Upper lobe of right lung (tissue), 1 donor: Measurements from ENCODE around the gene PTPRM. TPM values are rescaled to one million over a fixed set of nuclear protein-coding genes. Genes with fewer than 3 reads are reported as not detected.

Experiments
- ATAC-seq: fragments of 200-7000 bp; cut with Tn5 transposase; one replicate; pipeline ENCODE4 v1.9.1; 2020; ENCODE audit warnings: mild to moderate bottlenecking, moderate library complexity
- DNase-seq: peaks from one replicate; pipeline ENCODE4 v3.0.0-alpha.2; 2020
- H3K27ac ChIP-seq: fragments of 200-600 bp; one replicate; pipeline ENCODE4 v1.8.0; 2022
- H3K27me3 ChIP-seq: fragments of 200-600 bp; one replicate; pipeline ENCODE4 v1.8.0; 2022; ENCODE audit warnings: mild to moderate bottlenecking
- H3K36me3 ChIP-seq: fragments of 200-600 bp; one replicate; pipeline ENCODE4 v1.8.0; 2022
- H3K4me1 ChIP-seq: fragments of 200-600 bp; one replicate; pipeline ENCODE4 v1.8.0; 2022
- H3K4me3 ChIP-seq: fragments of 200-600 bp; one replicate; pipeline ENCODE4 v1.8.0; 2022; ENCODE audit warnings: mild to moderate bottlenecking
- H3K9me3 ChIP-seq: fragments of 200-600 bp; one replicate; pipeline ENCODE4 v1.8.0; 2022
- intact Hi-C: fragments of 100-400 bp; cut with DNase I; formaldehyde crosslinking; loops from one replicate; pipeline ENCODE4 v1.11.0; 2022
- total RNA-seq: library from RNA; stranded (reverse); fragmentation: NEBNext Ultra II Directional; extraction: Animal tissue kit (Norgen Biotek cat#: 25700); gene quantifications from one replicate; pipeline ENCODE4 v1.2.1, GENCODE V29; 2021
- TF ChIP-seq, protein P1 (sequence below): fragments of 200-600 bp; IDR thresholded peaks from one replicate; pipeline ENCODE4 v1.8.0; 2022; ENCODE audit warnings: antibody characterized with exemption
- donor health status: DM: no; HTN: yes; CAD: no; lungs with severe emphysema.

The PTPRM gene
- total RNA-seq, 1 donor from 2014 or later = 99.3 TPM

DNA sequence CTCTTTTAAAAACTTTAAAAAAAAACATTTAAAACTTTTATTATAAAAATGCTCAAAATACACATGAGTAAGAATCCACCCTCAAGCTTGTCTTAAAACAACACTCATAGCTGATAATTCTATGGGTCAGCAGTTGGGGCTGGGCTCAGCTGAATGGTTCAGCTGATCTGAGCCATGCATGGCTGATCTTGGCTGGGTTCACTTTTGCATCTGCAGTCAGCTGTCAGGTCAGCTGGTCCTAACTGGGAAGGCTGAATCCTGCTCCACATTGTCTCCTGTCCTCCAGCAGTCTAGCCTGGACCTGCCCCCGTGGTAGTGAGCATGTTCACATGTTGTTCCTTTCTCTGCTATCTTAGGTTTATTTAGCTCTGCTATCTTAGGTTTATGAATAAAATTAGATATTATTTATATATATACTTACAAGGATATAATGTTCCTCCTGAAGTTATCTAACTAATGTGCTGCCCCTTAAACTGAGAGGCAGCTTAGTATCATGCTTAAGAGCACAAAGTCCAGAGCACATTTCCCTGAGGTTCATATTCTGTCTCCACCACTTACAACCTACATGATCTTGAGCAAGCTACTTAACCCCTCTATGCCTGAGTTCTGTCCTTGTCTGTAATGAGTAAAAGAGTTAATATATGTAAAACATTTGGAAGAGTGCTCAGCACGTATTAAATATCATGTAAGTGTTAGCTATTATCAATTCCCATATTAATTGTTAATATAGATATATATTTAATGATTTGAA, 309.4 kb downstream of the PTPRM start:
- Histone ChIP-seq H3K36me3 (no peaks in the 10 kb centered on the region), H3K4me1 (peaks cover 6% of the 10 kb centered on the region), H3K4me3 (no peak overlapping the region), H3K27me3 (no peaks in the 10 kb centered on the region), H3K27ac (no peak overlapping the region), H3K9me3 (no peaks in the 10 kb centered on the region)
- intact Hi-C loops = no loop called here
- no peak for DNase-seq
- ATAC-seq = no peak
- TF ChIP-seq, protein P1, sequence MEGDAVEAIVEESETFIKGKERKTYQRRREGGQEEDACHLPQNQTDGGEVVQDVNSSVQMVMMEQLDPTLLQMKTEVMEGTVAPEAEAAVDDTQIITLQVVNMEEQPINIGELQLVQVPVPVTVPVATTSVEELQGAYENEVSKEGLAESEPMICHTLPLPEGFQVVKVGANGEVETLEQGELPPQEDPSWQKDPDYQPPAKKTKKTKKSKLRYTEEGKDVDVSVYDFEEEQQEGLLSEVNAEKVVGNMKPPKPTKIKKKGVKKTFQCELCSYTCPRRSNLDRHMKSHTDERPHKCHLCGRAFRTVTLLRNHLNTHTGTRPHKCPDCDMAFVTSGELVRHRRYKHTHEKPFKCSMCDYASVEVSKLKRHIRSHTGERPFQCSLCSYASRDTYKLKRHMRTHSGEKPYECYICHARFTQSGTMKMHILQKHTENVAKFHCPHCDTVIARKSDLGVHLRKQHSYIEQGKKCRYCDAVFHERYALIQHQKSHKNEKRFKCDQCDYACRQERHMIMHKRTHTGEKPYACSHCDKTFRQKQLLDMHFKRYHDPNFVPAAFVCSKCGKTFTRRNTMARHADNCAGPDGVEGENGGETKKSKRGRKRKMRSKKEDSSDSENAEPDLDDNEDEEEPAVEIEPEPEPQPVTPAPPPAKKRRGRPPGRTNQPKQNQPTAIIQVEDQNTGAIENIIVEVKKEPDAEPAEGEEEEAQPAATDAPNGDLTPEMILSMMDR = no peak

DNA sequence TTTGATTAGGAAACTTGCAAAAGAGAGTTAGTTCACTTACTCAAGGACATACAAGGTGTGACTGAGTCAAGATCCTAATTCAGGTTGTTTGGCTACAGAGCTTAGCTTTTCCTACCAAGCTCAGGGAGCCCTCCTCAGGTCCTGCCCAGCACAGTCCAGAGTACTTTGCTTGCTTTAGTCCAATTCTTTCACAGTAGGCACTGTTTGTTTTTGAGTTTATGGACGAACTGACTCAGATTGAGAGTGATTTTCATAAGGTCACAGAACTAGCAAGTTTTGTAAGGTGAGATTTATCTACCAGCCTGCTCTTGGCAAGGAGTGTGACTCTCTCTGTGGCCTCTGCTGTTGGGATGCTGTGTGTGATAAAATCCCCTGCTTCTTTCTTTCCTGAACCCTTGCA, 310.5 kb downstream of the PTPRM start:
- Histone ChIP-seq H3K27ac (peak overlapping the region; percentile 9), H3K4me1 (no peaks in the 10 kb centered on the region), H3K9me3 (no peaks in the 10 kb centered on the region), H3K27me3 (no peaks in the 10 kb centered on the region), H3K36me3 (no peaks in the 10 kb centered on the region), H3K4me3 (no peak overlapping the region)
- DNase-seq (no peak), ATAC-seq (peak; percentile 86)
- TF ChIP-seq, protein P1 = no peak
- intact Hi-C loops = no loop called here

DNA sequence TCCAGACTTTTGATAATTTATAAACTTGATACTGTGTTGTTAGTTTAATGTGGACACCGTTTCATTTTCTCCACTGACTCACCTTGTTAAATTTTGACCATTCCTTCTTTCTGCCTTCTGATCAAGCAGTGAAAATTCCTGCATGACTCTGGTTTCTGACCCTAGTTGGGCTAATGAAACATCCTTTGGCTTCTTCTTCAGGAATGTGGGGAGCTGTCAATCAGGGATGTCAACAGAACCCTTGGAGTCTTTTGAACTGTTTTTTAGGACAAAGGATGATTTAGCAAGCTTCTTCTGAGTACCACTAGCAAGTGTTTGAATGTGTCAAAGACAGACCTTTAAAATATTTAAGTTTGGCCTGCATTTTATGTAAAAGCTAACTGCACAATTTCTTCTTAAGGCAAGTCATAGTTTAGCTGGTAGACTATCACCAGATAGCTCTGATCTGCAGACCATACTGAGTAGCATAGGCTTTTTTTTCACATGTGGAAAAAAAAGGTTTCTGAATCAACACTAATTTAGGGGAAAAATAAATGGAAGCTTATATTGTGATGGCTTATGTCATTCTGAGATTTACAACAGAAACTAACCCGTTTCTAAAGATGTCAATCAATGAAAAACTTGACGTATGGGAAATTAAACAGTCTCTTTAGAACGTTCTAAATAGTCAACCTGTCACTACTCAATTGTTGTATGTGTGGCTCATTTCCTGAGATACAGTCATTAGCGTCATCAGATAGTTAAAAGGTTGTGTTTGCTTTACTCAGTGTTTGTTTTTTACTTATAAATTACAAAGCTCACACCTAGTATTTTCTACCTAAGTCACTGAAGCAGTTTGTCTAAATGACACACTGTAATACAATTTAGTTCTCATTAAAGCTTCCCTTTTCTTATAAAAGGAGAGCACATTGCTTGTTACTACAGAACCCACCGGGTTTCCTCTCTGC, 311.4 kb downstream of the PTPRM start:
- no peaks in the 10 kb centered on the region for H3K36me3 ChIP-seq
- intact Hi-C loops = no loop called here
- no peaks in the 10 kb centered on the region for H3K9me3 ChIP-seq
- no peaks in the 10 kb centered on the region for H3K27me3 ChIP-seq
- TF ChIP-seq, protein P1 = no peak
- no peak for DNase-seq
- no peaks in the 10 kb centered on the region for H3K4me1 ChIP-seq
- H3K27ac ChIP-seq = peak overlapping the region; percentile 9
- no peak overlapping the region for H3K4me3 ChIP-seq
- no peak for ATAC-seq

DNA sequence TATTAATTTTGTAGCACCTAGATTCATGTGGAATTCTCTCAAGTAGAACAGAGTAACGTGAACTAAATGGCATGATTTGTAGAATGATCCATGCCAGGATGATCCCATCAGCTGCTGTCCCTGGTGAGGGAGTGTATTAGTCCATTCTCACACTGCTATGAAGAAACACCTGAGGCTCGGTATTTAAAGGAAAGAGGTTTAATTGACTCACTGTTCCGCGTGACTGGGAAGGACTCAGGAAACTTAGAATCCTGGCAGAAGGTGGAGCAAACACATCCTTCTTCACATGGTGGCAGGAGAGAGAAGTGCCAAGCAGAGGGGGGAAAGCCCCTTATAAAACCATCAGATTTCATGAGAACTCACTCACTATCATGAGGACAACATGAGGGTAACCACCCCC, 312.6 kb downstream of the PTPRM start:
- Histone ChIP-seq H3K4me1 (no peaks in the 10 kb centered on the region), H3K27ac (no peak overlapping the region), H3K27me3 (no peaks in the 10 kb centered on the region), H3K9me3 (no peaks in the 10 kb centered on the region), H3K4me3 (no peak overlapping the region), H3K36me3 (no peaks in the 10 kb centered on the region)
- TF ChIP-seq, protein P1 = no peak
- no peak for DNase-seq
- intact Hi-C loops = loop anchor here (10.0 kb wide), 1 partner anchor 65 kb away; no protein-coding TSS in a partner anchor
- peak; percentile 24 for ATAC-seq

DNA sequence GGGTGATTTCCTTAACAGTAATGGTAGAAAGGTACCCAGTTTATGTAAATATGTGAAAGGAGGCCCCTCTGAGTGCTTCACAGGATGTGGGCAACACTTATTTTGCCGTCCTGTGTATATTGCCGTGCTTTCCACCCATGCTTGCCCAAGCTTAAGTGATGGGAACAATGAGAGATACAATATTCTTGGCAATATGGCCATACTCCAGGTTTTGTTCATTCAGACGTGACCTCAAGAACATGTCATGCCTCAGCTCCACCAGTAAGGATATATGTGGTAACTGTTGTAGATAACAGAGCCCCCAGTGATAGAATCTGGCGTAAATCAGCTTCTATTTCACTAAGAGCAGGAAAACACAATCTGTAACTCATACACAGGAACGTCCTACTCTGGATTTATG, 318.7 kb downstream of the PTPRM start:
- DNase-seq (no peak), ATAC-seq (no peak)
- H3K36me3 ChIP-seq = no peaks in the 10 kb centered on the region
- intact Hi-C loops = loop anchor here (10.0 kb wide), 1 partner anchor 59 kb away; no protein-coding TSS in a partner anchor
- H3K4me3 ChIP-seq = no peak overlapping the region
- H3K27me3 ChIP-seq = no peaks in the 10 kb centered on the region
- H3K9me3 ChIP-seq = no peaks in the 10 kb centered on the region
- TF ChIP-seq, protein P1 = no peak
- H3K4me1 ChIP-seq = no peaks in the 10 kb centered on the region
- no peak overlapping the region for H3K27ac ChIP-seq
